NCI-H187 treated with DMSO at 0.1 percent for 48 hours (cell line): ENCODE measurements around the gene PCDH18.
"Not testable (repeated sequence)": the region's sequence is repeated elsewhere in the genome, so short reads cannot be mapped to it uniquely, and the experiment has no call there.

Source experiments
- DNase-seq: peaks from one replicate; lab custom pipeline; 2025; lab: John Stamatoyannopoulos, UW

PCDH18 gene

DNA sequence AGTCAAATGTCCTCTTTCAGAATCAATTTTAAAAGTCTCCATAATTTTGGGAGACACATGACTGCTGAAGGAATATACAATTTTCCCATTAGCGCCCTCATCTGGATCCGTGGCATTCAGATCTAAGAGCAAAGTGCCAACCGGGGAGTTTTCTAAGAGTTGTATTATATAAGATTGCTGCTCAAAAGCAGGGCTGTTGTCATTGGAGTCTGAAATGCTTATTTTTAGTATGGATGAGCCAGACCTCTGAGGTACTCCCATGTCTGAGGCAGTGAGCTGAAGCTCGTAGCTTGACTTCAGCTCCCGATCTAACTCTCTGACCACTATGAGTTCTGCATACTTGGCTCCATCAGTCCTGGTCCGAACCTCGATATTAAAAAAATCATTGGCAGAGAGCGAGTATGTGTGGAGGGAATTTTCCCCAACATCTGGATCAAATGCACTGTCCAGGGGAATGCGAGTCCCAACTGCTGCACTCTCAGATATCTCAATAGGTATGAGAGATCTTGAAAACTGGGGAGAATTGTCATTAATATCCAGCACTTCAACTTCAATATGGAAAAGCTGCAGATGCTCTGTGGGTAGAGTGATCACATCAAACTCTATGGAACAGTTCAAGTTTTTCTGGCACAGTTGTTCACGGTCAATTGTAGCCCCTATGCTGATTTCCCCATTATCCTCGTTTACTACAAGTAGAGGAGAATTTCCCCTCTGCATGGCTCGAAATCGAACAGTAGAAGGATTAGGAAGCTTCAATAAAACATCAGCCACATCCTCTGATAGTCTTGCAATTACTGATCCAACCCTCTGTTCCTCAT lies 917 bp downstream of the PCDH18 start:
- DNase-seq: no peak

DNA sequence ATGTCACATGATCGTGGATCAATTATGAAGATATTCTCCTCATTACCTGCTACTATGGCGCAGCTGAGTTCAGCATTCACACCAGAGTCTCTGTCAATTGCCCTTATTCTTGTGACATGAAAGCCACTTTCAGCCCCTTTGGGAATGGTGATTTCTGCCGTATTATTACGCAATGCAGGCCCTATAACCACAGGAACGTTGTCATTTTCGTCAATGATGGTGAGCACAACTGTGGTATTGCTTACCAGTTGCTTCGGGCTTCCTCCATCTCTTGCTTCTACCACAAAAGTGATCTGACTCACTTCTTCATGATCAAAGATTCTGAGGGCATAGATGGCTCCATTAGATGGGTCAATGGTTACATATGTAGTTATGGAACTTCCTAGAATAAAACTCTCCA lies 2.1 kb downstream of the PCDH18 start:
- DNase-seq: no peak

DNA sequence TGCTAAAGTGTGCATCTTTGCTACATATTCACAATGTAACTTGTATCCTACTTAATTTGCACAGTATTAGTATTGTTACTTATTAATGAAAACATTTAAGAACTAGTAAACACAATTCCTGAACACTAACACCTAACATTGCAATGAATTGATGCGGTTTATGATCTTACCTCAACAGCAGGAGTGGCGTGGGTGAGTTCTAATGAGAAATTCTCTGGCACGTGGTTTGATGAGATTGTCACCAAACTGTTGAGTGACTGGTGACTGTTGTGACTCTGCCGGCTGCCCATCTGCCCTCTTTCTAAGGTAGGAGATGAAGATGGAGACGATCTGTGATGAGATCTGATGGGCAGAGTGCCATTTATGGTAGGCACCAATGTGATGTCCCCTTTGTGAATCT lies 2.9 kb downstream of the PCDH18 start:
- no peak for DNase-seq

DNA sequence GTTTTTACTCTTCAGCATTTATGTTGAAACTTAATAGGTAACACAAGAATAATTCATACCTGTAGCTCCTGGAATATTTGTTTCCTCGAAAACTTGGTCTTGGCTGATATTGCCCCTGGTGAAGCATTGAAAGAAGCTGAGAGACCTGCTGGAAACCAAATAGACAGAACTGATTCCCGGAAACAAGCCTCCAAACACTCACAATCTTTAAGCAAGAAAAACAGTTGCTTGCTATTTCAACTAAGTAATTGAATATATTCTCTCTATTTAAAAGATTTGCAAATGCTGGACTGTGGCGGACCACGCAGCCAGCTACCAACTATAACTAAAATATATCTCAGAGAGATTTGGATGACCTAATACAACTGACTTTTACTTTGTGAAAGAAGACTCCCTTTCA lies 3.6 kb downstream of the PCDH18 start:
- DNase-seq: no peak

DNA sequence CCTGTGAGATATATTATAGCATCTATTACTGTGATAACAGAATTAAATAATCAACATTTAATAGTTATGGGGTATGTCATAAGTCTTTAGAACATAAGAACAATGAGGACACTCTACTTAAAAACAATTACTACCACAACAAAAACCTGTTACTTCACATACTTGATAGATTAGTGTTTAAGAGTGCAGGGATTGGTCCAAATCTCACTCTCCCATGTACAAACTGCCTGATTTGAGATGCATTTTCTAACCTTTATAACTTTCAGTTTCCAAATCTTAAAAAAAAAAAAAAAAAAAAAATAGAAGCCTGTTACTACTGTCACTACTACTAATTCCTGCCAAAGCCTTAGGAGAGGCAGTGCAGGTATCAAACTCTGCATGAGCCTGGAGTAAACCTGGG lies 5.6 kb downstream of the PCDH18 start:
- DNase-seq: no peak

DNA sequence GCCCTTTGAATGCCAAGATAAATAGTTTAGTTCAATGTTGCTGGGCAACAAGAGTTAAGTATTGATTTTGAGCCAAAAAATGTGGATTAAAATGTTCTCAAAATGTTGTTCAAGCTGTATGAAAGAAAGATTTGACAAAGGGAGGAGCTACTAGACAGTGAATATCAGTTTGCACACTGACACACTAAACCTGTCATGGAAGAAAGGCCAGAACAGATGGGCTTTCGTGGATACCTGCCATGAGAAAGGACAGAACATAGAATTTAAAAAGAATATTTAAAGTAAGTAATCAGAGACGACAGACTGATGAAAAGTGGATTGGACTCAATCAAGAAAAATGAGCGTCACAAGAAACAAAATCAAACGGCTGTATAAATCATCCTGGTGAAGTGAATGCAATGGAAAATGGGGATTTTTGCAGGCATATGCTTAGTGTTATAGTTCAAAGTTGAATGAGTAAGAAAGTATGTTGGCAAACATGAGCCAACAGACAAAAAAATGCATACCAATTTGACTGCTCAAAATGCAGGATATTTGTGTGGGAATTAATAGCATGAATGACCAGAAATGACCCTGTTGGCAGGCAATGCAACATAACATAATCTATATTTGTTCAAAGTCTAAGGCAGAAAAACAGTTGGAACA lies 7.4 kb downstream of the PCDH18 start:
- DNase-seq: no peak

DNA sequence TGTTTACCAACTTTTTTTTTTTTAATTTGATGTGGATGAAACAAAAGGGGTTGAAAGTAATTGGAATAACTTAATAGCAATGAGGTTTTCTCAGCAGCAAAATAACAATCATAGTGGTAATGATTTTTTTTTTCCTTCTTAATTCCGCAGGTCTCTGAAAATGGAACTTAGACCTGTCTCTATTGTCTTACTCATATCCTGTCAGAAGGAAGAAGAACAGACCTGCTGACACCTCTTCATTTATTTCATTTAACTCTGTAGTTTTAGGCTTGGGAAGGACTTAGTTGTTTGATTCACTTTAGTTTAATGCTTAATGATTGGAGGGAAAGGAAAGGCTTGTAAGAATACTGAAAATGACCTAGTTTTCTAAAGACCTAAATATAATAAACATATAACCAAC lies 9.0 kb downstream of the PCDH18 start:
- no peak for DNase-seq

DNA sequence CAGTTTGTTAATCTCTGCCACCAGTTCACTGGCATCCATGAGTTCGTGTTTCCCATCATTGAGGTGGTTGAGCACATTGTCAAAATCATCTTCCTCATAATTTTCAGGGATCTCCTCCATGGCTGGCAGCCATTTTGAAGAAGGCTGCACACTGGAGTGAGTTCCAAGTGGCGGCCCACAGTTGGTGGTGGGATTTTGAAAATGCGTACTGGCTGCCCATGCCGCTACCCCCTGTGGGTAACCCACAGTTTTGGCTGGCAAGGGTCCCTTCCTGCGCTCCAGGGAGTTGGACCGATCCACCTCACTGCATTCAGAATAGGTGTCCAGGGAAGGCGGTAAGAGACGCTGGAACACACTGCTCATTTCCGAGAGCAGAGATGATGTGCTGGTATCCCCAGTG lies 11.2 kb downstream of the PCDH18 start:
- DNase-seq: no peak

DNA sequence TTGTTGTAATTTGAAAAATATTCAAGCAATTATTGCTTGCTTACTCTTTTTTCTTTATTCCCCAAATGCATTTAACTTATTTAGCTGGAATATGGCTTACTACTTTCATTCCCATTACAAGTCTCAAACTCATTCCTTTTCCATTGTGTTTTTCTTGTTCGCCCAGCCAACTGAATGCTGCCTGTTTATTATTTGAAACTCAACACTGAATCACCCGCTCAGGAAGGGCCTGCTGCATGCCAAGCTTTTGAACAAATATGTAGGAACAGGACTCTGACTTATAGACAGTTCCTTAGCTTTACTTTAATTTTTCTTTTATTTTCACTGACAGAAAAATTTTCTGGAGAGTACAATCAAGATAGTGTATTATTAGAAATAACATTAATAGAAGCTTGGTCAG lies 12.9 kb downstream of the PCDH18 start:
- DNase-seq: no peak

DNA sequence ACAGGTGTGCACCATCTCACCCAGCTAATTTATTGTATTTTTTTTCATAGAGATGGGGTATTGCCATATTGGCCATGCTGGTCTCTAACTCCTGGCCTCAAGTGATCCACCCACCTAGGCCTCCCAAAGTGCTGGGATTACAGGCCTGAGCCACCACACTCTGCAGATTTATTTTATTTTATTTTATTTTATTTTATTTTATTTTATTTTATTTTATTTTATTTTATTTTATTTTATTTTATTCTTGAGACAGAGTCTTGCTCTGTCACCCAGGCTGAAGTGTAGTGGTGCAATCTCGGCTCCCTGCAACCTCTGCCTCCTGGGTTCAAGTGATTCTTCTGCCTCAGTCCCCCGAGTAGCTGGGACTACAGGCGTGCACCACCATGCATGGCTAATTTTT lies 15.0 kb downstream of the PCDH18 start:
- DNase-seq: not testable (repeated sequence)

DNA sequence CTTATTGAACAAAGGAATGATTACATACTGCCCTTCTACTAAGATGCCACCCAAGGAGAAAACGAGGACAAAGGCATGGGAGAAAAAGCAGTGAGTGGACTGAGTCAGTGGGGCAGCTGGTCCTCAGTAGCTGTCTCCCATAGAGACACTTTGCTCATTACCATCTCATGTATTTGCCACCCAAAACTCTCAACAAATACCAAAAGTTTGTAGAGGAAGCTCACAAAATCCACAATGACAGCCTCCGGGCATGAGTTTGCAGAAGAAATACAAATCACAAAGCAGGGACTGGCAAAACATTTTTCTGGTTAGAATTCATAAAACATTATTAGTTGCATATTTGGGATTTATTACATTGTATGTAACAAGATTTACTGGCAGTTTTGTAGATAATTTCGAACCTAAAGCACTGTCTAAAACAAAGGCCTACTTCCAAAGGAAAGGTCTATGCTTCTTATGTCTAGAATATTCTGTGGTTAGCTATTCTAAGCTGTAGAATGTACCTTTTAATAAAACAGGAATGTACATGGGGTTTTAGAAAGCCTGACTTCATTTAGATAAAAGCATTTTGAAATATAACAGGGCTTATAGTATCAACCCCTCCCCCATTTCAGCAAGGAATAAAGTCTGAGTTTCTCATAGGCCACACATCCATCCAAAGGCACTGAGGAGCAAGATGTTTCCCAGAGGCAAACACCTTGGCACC lies 17.7 kb downstream of the PCDH18 start:
- DNase-seq: no peak

DNA sequence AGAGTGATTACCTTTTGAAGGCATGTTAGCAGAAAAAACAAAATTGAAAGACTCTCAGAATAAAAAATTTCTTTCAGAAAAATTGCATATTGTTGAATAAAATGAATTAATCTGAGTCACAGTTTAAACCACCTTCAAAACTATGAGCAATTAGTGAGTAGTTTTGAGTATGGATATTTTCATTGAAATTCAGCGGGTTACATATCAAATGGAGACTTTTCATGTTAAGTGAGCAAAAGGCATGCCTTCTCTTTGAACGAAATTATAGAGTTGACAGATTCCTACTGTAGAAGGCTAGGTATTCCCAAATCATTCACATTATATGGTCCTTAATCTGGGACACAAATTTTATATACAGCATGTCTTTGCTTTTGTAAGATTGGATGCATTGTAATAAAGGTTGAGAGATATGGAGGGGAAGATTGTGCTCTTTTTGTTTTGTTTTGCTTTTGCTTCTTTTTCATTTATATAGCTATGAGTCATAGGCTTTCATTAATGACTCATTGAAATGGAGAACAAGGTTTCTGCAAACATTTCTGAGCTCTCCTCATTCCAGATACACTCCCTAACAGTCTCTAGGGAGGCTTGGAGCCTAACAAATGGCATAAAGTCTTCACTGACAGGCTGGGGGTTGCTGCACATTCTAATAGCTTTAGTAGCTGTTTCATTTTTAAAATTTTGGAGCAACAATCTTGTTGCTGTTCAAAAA lies 21.6 kb downstream of the PCDH18 start:
- no peak for DNase-seq

DNA sequence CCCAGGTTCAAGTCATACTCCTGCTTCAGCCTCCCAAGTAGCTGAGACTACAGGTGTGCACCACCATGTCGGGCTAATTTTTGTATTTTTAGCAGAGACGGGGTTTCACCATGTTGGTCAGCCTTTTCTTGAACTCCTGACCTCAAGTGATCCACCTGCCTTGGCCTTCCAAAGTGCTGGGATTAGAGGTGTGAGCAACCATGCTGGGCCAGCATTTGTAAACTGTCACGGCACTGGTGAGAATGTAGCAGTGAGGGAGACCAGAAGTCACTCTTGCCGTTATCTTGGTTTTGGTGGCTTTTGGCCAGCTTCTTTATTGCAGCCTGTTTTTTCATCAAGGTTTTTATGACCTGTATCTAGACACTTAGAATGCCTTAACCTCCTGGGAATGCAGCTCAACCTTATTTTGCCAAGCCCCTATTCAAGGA lies 22.4 kb downstream of the PCDH18 start:
- no peak for DNase-seq

DNA sequence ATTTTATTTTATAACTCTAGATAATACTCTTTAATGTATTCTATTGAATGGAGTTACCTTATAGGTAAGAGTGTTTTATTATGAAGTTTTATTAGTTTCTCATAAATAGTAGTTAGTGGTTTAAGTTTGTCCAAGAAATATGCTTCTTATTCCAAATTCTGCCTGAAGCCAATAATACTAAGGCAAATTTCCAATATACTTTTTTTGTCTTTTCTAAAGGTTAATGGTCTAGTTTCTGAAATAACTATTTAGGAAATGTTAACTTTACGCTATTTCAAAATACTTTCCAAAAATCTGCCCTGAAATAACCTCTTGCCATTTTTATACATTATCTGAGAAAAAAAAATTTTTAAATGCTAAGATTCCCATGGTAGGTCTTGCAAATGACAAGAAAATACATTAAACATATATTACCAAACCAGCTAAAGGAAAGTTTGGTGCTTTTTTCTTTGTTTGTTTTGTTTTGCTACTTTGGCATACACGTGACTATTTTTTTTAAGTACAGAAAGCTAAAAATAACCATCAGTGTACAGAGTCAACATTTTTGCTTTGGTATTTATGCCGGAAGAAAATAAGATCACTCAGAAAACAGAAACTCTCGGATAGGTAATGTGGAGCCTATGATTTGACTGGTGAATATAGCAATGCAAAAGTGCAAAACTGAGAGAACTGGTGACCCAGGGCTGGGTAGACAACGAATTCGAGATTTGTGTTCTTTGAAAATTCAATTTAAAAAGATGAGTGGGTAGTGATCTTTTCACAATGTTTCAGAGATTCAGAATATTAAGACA lies 29.8 kb downstream of the PCDH18 start:
- DNase-seq: no peak

DNA sequence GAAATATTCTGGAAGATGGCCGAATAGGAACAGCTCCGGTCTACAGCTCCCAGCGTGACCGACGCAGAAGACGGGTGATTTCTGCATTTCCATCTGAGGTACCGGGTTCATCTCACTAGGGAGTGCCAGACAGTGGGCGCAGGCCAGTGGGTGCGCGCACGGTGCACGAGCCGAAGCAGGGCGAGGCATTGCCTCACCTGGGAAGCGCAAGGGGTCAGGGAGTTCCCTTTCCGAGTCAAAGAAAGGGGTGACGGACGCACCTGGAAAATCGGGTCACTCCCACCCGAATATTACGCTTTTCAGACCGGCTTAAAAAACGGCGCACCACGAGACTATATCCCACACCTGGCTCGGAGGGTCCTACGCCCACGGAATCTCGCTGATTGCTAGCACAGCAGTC lies 36.0 kb downstream of the PCDH18 start:
- DNase-seq: not testable (repeated sequence)

DNA sequence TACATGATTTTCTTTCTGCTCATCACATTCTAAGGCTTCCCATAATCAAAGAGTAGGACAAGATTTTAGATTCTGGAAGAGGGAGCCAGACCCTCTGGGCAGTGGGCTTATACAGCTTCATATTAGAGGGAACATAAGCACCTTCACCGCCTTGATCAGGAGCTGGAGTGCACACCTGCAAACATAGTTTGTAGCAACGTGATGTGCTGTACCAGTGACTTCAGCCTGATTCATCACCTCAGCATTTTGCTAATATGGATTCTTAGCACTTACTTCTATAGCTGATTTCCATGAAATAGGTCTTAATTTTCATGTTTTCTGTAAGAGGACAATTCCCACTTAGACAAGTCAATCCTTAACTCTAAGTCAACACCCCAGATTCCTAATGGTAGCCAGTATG lies 36.7 kb downstream of the PCDH18 start:
- no peak for DNase-seq

DNA sequence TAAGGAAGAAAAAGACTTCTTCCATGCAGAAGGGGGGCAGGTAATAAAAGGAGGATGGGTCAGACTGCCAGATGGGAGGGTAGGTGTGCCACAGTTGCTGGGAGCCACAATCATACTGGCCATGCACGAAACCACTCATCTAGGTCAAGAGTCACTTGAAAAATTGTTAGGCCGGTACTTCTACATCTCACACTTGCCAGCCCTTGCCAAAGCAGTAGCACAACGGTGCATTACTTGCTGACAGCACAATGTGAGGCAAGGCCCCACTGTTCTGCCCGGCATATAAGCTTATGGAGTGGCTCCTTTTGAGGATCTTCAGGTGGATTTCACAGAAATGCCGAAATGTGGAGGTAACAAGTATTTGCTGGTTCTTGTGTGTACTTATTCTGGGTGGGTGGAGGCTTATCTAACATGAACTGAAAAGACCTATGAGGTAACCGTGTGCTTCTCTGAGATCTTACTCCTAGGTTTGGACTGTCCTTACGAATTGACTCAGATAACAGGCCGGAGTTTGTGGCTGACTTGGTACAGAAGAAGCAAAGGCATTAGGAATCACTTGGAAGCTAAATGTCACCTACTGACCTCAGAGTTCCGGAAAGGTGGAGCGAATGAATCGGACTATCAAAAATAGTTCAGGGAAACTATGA lies 48.9 kb downstream of the PCDH18 start:
- DNase-seq: not testable (repeated sequence)

DNA sequence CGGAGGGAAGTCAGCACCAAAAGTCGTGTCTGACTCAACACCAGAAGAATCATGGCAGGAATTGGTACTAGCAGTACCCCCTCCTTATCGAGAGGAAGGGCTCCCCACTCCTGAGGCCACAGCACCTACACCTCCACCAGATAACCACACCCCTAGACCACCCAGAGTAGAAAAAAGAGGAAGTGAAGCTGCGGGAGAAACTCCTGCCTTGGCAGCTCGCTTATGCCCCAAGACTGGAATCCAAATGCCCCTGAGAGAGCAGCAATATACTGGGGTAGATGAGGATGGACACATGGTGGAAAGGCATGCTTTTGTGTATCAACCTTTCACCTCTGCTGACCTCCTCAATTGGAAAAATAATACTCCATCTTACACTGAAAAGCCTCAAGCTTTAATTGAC lies 52.6 kb downstream of the PCDH18 start:
- DNase-seq: not testable (repeated sequence)

DNA sequence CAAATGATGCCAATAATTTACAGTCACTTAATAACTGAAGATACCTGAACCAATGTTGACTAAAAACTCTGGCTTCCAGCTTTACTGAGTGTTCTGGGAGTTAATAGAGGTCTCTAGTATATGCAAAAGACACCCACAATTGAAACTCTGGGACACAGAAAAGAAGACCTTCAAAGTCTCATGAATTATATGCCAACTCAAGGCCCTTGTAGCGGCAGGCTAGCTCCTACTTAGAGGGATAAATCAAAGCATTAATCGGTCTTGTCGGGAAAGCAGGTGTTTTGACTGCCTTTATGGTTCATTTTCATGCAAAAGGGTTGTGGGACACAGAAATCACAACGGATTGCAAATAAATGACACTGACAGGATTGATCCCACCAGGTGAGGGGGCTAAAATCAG lies 55.9 kb downstream of the PCDH18 start:
- no peak for DNase-seq

DNA sequence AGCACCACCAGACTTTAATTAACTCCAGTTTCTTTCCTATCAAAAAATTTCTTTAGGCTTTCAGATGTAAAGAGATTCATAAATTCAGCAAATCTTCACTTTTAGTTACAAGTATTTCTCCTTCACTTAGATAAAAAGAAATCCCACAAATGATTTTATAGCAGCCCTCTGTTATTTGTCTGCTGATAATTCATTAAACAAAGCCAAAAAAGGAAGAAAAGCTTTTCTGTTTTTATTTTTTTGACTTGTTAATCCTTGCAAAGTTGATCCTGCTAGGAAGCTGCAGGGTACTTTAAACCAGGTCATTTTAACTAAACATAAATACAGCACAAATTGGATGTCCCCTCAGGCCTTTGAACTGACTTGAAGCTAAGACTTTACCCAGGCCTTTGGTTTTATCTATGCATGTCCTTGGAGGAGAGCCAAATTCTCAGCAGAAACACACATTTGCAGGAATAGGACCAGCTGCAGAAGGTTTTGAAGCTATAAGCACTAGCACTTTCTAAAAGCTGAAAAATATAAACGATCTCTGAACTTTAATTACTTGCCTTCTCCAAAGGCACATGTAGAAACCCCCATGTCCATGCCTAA lies 57.5 kb downstream of the PCDH18 start:
- no peak for DNase-seq

DNA sequence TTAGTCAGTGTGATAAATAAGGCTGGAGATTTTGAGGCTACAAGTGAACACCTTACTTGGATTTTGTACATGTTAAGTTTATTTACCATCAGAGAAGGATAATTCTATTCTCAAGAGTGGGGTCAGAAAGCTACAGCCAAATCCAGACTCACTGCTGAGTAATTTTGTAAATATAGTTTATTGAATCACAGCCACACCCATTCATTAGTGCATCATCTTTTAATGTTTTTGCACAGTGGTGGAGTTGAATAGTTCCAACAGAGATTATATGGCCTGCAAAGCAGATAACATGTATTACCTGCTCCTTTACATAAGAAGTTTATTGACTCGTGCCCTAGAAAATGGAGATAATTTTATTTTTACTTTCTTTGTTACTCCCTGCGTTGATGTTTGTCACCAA lies 60.4 kb downstream of the PCDH18 start:
- no peak for DNase-seq
